Measurements from ENCODE around the gene OR3A1. TPM values are rescaled to one million over a fixed set of nuclear protein-coding genes. Genes with fewer than 3 reads are reported as not detected.
"Not testable (repeated sequence)": the region's sequence is repeated elsewhere in the genome, so short reads cannot be mapped to it uniquely, and the experiment has no call there.

OR3A1 gene
- total and polyA plus RNA-seq, 12 donors = not detected

GRCh38 chr17:3271072-3271848 lies 26.9 kb downstream of the OR3A1 start:
- DNase-seq (no peak), ATAC-seq (no peak)
- H3K27me3 ChIP-seq = peaks cover 0 to 5% (median 0%) of the 10 kb centered on the region in 7 donors
- H3K4me1 ChIP-seq = no peaks in the 10 kb centered on the region
- no peak overlapping the region for H3K4me3 ChIP-seq
- peak overlapping the region in 1 of 10 donors; percentile 13 for H3K27ac ChIP-seq
- intact Hi-C loops (cut with DNase I) = no loop called here
- no peaks in the 10 kb centered on the region for H3K36me3 ChIP-seq
- H3K9me3 ChIP-seq = peaks cover 0 to 25% (median 0%) of the 10 kb centered on the region in 11 donors
- 83 to 85% methylated on average over 5 of the region's 5 CpGs for WGBS, 2 donors
- no peak for TF ChIP-seq CTCF (IDR thresholded peaks at IDR 0.05)

DNA sequence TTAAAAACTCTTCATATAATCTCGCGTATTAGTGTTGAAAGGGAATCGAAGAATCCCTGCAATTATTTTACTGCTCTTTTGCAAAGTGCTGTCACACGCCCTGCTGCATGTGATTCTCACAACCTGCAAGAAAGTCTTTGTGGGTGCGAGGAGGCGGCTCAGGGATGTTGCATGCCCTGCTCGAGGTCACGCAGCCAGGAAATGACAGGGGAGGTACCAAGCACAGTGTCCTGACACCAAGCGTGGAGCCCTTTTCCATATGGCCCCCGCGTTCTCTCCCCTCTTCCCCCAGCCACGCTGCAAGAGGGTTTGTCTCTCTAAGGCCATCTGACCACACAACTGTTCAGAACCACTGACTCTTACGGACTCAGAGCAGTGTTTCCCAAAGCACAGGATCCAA lies 37.6 kb downstream of the OR3A1 start:
- Histone ChIP-seq H3K27ac (no peak overlapping the region), H3K9me3 (no peaks in the 10 kb centered on the region), H3K4me3 (no peak overlapping the region), H3K27me3 (peaks cover 0 to 17% (median 6%) of the 10 kb centered on the region in 7 donors), H3K36me3 (no peaks in the 10 kb centered on the region), H3K4me1 (no peaks in the 10 kb centered on the region)
- intact Hi-C loops (cut with DNase I) = no loop called here
- WGBS, 2 donors = 74 to 81% methylated on average over 13 of the region's 13 CpGs
- no peak for TF ChIP-seq CTCF (IDR thresholded peaks at IDR 0.05)
- DNase-seq (no peak), ATAC-seq (no peak)

- Histone ChIP-seq H3K9me3 (peaks cover 0 to 2% (median 0%) of the 10 kb centered on the region in 11 donors), H3K36me3 (no peaks in the 10 kb centered on the region), H3K4me3 (no peak overlapping the region), H3K27ac (no peak overlapping the region), H3K4me1 (no peaks in the 10 kb centered on the region), H3K27me3 (peaks cover 0 to 17% (median 6%) of the 10 kb centered on the region in 7 donors)
- DNase-seq (no peak), ATAC-seq (no peak)
- intact Hi-C loops (cut with DNase I) = no loop called here
- 77 to 79% methylated on average over 1 of the region's 1 CpG for WGBS, 2 donors
- no peak for TF ChIP-seq CTCF (IDR thresholded peaks at IDR 0.05)
Observed at GRCh38 chr17:3260163-3260562, 38.0 kb downstream of the OR3A1 start.

GRCh38 chr17:3256575-3256974 lies 41.6 kb downstream of the OR3A1 start:
- H3K27ac ChIP-seq = no peak overlapping the region
- no peaks in the 10 kb centered on the region for H3K36me3 ChIP-seq
- peaks cover 0 to 9% (median 0%) of the 10 kb centered on the region in 11 donors for H3K9me3 ChIP-seq
- ATAC-seq (no peak), DNase-seq (no peak)
- no peaks in the 10 kb centered on the region for H3K4me1 ChIP-seq
- intact Hi-C loops (cut with DNase I) = no loop called here
- peaks cover 0 to 5% (median 0%) of the 10 kb centered on the region in 7 donors for H3K27me3 ChIP-seq
- H3K4me3 ChIP-seq = no peak overlapping the region
- TF ChIP-seq CTCF (IDR thresholded peaks at IDR 0.05) = no peak
- 85 to 89% methylated on average over 8 of the region's 8 CpGs for WGBS, 2 donors

DNA sequence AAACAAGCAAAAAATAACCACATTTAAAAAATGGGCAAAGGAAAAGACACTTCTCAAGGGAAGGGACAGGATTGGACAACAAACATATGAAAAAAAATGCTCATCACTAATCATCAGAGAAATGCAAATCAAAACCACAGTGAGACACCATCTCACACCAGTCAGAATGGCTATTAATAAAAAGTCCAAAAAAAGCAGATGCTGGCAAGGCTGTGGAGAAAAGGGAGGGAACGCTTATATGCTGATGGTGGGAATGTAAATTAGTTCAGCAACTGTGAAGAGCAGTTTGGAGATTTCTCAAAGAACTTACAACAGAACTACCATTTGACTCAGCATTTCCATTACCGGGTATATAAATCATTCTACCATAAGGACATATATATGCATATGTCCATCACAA lies 49.1 kb downstream of the OR3A1 start:
- H3K27ac ChIP-seq; H3K9me3 ChIP-seq; ATAC-seq; H3K4me3 ChIP-seq; DNase-seq; H3K27me3 ChIP-seq; H3K4me1 ChIP-seq; H3K36me3 ChIP-seq; intact Hi-C loops (cut with DNase I): not testable (repeated sequence)
- WGBS, 2 donors = 95% methylated on average over 1 of the region's 2 CpGs; no CpG with 5 or more reads in 1 of the 2 donors

- H3K4me3 ChIP-seq; H3K27me3 ChIP-seq; H3K27ac ChIP-seq; intact Hi-C loops (cut with DNase I); H3K4me1 ChIP-seq; DNase-seq; H3K36me3 ChIP-seq; ATAC-seq; H3K9me3 ChIP-seq: not testable (repeated sequence)
- 23 to 41% methylated on average over 1 of the region's 1 CpG for WGBS, 2 donors
Observed at GRCh38 chr17:3244841-3245240, 53.3 kb downstream of the OR3A1 start.

- WGBS, 2 donors = 89% methylated on average over 1 of the region's 1 CpG; no CpG with 5 or more reads in 1 of the 2 donors
- intact Hi-C loops (cut with DNase I) = not testable (repeated sequence)
Observed at GRCh38 chr17:3241044-3241443, 57.1 kb downstream of the OR3A1 start.

More at GRCh38 chr17:3241044-3241443, 57.1 kb downstream of the OR3A1 start:
- not testable (repeated sequence) for H3K27ac ChIP-seq, H3K4me3 ChIP-seq, DNase-seq, H3K36me3 ChIP-seq, H3K27me3 ChIP-seq, ATAC-seq, H3K4me1 ChIP-seq, H3K9me3 ChIP-seq

All from heart right ventricle (tissue), 16 donors.